Activated CD8-positive, alpha-beta memory T cell treated with anti-CD3 and anti-CD28 coated beads for 4 hours (primary cell): ENCODE measurements around the gene LELP1.
"Not testable (repeated sequence)": the region's sequence is repeated elsewhere in the genome, so short reads cannot be mapped to it uniquely, and the experiment has no call there.

ENCODE experiments used
- DNase-seq, 2 donors: peaks; one replicate each; pipeline ENCODE4 v3.0.0-alpha.2; 2020; ENCODE audit warnings: low read depth in 2 of 2

LELP1 gene

DNA sequence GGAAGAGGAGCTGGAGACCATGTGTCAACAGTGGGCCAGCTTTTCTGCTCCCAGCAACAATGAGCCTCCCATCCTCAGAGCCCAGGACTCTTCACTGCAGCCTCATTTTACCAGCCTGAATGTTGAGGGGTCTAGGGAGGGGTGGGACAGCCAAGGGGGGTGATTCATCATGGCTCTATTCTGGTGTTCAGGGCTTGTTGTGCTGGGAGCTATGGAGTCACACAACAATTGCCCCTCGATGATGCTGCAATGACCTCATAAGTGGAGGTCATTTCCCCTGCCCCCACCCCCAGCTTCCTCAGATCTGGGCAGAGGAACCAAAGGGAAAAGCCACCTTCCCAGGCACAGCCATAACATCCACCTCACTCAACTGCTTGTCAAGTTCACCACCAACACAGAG is at the start of gene LELP1:
Gene LELP1 (plus strand): TSS at position 301 of the 400 bp plus-strand sequence. CDS start 1,278 bp downstream, outside the sequence.
- no peak for DNase-seq

GRCh38 chr1:153155541-153155940 is 47.7 kb upstream of the LELP1 start:
- no peak for DNase-seq

DNA sequence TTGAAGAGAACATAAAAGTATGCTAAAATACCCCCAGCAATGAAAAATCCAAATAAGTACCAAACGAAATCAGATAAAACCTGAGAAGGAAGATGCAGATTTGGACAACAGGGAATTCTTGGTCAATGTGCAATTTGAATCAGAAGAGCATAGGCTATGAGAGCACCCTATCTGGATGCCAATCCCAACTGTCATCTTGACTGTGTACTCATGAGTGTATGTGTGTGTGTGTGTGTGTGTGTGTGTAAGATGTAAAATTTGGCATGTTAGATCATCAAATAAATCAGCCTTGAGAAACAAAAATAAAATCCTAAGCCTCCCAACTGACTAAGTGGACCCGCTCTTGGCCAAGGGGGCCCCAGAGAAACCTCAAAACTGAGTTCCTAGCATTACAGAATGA is 34.5 kb upstream of the LELP1 start:
- no peak for DNase-seq

GRCh38 chr1:153174624-153175023 is 28.6 kb upstream of the LELP1 start:
- no peak for DNase-seq

DNA sequence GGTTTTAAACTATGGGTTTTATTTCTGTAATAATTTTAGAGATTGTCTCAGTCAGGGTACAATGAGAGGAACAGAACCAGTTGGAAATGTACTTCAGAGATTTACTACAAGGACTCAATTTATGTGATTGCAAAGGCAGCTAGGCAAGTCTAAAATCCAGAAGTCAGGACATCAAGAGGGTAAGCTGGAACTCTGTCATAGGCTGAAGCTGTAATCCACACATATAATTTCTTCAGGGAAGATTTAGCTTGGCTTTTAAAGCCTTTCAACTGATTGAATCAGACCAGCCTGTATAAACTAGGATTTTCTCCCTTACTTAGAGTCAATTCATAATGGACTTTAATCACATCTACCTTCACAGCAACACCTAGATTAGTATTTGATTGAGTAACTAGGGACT is 24.3 kb upstream of the LELP1 start:
- DNase-seq: no peak

DNA sequence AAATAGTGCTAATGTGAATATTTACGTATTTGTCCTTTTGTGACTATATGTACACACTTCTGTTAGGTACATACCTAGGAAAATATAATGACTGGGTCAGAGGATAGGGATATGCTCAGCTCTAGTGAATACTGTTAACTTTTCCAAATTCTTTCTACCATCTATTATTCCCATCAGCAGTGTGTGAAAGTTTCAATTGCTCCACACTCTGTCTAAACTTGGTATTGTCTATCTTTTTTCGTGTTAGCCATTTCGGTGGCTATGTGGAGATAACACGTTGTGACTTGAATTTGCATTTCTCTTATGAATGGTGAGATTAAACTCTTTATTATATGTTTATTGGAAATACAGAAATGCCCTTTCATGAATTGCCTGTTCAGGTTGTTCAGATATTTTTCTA is 22.7 kb upstream of the LELP1 start:
- no peak for DNase-seq

DNA sequence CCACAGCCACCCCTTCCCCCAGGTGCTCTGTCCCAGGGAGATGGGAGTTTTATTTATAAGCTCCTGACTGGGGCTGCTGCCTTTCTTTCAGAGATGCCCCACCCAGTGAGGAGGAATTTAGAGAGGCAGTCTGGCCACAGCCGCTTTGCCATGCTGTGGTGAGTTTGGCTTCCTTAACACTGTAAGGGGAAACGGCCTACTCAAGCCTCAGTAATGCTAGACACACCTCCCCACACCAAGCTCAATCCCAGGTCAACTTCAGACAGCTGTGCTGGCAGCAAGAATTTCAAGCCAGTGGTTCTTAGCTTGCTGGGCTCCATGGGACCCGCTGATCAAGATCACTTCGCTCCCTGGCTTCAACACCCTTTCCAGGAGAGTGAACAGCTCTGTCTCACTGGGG is 14.9 kb upstream of the LELP1 start:
- not testable (repeated sequence) for DNase-seq

DNA sequence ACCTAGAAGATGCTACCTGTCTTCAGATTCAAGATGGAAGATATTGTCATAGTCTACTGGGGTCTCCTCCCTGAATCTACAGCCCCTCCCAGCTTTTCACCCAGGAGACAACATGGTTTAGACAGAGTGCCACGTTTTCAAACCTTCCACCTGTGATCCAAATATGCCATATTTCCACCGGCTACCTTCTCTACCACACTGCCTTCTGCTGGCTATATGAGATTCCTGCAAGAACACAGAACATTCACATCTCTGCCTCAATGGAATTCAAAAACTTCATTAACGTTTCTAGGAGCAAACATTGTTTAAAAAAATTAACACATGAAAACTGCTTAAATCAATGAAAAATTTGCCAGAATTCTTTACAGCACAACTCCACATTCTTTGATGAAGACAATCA is 12.9 kb upstream of the LELP1 start:
- no peak for DNase-seq

- DNase-seq: no peak
Observed at GRCh38 chr1:153192697-153193096, 10.5 kb upstream of the LELP1 start.

DNA sequence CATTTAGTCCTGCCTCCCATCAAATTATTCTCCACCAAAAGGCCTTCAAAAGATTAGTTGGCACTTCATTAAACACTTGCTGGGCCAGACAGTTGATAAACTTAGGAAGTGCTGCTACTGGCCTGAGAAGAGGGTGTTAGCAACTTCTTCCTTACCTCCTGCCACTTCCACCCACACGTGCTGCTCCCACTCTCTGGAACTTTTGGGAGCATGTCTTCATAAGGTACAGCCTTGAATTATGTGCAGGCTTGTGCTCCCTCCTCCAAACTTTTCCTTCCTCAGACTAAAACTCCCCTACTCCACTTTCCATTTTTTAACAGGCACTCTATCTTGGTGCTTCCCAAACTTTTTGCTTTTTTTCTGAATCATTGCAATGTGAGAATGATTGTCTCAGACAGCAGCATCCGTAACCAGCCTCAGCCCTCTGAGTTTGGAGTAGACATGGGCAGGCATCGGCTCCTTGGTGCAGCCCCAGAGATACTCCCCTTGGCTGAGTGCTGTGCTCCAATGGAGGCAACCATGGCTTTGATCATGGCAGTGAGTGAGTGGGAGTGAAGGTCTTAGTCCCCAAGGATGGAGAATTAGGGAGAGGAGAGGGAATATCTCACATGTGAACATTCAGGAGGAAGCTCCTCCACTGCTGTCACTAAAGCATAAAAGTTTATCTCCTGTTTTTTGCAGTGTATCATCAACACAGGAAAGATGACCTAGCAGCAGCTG is 8.7 kb upstream of the LELP1 start:
- no peak for DNase-seq

DNA sequence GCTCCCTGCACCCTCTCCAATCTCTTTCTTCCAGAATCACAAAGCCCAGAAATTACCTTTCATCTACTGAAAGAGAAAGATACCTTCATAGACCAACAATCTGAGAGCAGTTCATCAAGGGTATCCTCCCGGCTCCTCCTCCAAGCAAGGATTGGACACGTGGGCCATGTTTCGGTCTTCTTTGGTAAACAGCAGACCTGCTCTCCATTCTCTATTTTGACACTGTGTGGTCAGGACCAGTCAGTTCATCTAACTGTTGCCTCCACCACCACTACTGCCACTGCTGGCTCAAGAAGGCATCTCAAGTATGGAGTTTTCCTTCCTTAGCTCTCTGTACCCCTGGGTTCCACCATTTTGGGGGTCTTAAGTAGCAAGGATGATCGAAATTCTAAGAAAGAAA is 8.0 kb upstream of the LELP1 start:
- DNase-seq: no peak

- no peak for DNase-seq
Observed at GRCh38 chr1:153202006-153202405, 1.2 kb upstream of the LELP1 start.

GRCh38 chr1:153206631-153207030 is 3.4 kb downstream of the LELP1 start:
- no peak for DNase-seq

- no peak for DNase-seq
Observed at GRCh38 chr1:153210206-153210605, 7.0 kb downstream of the LELP1 start.

- DNase-seq: no peak
Observed at GRCh38 chr1:153212201-153212600, 9.0 kb downstream of the LELP1 start.

DNA sequence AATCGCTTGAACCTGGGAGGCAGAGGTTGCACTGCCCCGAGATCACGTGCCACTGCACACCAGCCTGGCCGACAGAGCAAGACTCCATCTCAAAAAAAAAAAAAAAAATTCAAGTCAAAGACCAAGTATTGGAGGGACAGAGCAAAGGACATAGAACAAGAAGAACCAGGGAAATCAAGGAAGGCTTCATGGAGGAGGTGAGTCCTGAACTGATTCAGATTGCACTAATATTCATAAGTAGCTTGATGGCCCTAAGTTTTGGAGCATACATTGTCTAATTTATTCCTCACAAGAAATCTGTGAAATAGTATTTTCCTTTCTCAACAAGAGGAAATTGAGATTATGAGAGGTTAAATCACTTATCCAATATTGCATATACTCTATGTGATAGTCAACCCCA is 10.3 kb downstream of the LELP1 start:
- no peak for DNase-seq

DNA sequence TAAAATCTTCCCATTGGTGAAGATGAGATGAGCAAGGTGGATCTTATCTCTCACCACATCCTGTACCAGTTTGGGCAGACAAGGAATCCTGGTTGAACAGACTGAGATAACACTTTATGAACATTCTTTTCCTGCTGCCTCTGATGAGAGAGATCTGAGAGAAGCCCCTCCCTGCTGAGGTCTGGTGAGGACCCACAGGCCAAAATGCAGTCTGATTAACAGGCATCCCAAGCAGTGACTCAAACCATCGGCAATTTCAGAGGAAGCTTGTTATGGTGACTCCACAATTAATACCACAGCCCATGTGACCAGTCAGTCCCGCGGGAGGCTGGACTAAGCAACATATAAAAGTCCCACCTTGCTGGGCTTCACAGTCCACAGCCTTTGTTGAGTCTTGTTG is 14.0 kb downstream of the LELP1 start, which contains the start of gene PRR9:
Gene PRR9 (plus strand): TSS at position 373 of the 400 bp plus-strand sequence. CDS start 561 bp downstream, outside the sequence.
- no peak for DNase-seq

DNA sequence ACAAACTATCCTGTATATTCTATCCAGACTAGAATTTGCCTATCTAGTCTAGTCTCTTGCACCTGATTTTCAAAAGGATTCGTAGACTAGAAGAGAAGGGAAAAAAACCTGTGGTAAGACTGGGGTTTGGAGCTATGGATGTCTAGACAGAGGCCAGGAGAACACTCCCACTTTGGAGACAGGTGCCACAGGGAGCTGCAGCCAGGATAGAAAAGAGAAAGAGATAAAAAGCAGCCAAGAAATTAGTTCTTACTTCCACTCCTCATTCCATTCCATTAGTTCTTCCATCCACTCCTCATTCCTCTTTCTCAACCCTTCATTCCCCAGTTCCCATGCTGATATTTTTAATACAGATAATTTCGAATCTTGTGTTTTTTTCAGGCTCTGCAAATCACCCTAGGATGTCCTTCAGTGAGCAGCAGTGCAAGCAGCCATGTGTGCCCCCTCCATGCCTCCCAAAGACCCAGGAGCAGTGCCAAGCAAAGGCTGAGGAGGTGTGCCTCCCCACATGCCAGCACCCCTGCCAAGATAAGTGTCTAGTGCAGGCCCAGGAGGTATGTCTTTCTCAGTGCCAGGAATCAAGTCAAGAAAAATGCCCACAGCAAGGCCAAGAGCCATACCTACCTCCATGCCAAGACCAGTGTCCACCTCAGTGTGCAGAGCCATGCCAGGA is 14.7 kb downstream of the LELP1 start:
- DNase-seq: no peak

GRCh38 chr1:153220606-153221303 is 17.5 kb downstream of the LELP1 start:
- DNase-seq: no peak

GRCh38 chr1:153223040-153223891 is 20.0 kb downstream of the LELP1 start:
- DNase-seq: peak in 1 of 2 donors; percentile 4

GRCh38 chr1:153227810-153228209 is 24.6 kb downstream of the LELP1 start:
- no peak for DNase-seq

DNA sequence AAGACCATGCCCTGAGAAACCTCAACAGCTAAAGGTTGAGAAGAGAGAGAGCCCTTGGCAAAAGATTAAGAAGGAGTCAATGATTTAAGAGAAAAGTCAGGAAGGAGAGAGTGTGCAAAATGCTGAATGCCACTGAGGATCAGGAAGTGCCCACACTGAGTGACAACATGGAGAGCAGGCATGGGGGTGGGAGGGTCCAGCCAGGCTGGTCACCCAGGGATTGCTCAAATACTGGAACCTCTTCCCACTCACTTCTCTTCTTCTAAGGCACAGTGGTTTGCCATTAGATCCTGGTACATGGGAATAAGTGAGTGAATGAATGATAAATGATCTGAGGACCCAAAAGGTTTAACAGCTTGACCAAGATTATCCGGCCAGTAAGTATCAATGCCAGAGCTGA is 25.3 kb downstream of the LELP1 start:
- DNase-seq: no peak
